K562 (cell line): ENCODE data around the gene S100P. TPM values are rescaled to one million over a fixed set of nuclear protein-coding genes. Genes with fewer than 3 reads are reported as not detected.

Source experiments
- ATAC-seq: fragments of 200-7000 bp; cut with Tn5 transposase; 3 replicates; pipeline ENCODE4 v1.9.1; 2020; ENCODE audit warnings: moderate library complexity
- BruUV-seq: library from RNA; stranded (reverse); fragments of 400-500 nt; replicated peaks from 2 replicates; lab custom pipeline; 2021; lab: Mats Ljungman, UMichigan
- CTCF ChIA-PET: fragments of 300-600 bp; formaldehyde crosslinking; extraction: SDS; loops from one replicate; lab custom pipeline; 2021; ENCODE audit warnings: low intra/inter-chr PET ratio; lab: Yijun Ruan, JAX
- POLR2A ChIA-PET: fragments of 300-600, 350-650 bp; sonication (Branson Sonifier 250); formaldehyde crosslinking; extraction: SDS; loops from one replicate; lab custom pipeline; 2021; ENCODE audit warnings: antibody characterized with exemption, inconsistent platforms; lab: Yijun Ruan, JAX
- DNase-seq, 4 experiments: peaks; one replicate each; pipeline versions ENCODE4 v3.0.0 to v3.0.0-alpha.2; 2011 to 2018; ENCODE audit warnings: low spot score in 3 of 4, mixed read lengths in 3 of 4; ENCODE audit errors: extremely low read depth in 1 of 4
- FAIRE-seq: peaks from 2 replicates; lab custom pipeline; 2011; peaks lifted over from hg19 to GRCh38; lab: Jason Lieb, UNC
- H2AFZ ChIP-seq: 2 replicates; pipeline ENCODE4 v1.6.0; 2011; ENCODE audit warnings: low read depth, low read length, control low read depth, inconsistent platforms
- H3K27ac ChIP-seq: fragments of 200-600 bp; 3 replicates; pipeline ENCODE4 v1.8.0; 2011; ENCODE audit warnings: low read depth, mild to moderate bottlenecking, control low read depth, inconsistent platforms, low read length, moderate library complexity, mixed read lengths; ENCODE audit errors: extremely low read depth
- H3K27me3 ChIP-seq, 2 experiments: fragments of 300-600 bp in 1 of 2; 2 replicates in 1 of 2; 3 replicates in 1 of 2; pipeline versions ENCODE4 v1.6.0 to v1.8.0; 2011; ENCODE audit warnings: inconsistent platforms in 2 of 2, low read length in 2 of 2, mild to moderate bottlenecking in 1 of 2, mixed read lengths in 1 of 2, moderate library complexity in 1 of 2; ENCODE audit not compliant: control insufficient read depth in 2 of 2, insufficient read depth in 2 of 2
- H3K36me3 ChIP-seq: fragments of 300-600 bp; 3 replicates; pipeline ENCODE4 v1.8.0; 2011; ENCODE audit warnings: mild to moderate bottlenecking, low read length, inconsistent platforms; ENCODE audit not compliant: control insufficient read depth, insufficient read depth
- H3K4me1 ChIP-seq, 2 experiments: fragments of 200-600 bp in 1 of 2; replicated peaks in 1 of 2; 2 replicates in 1 of 2; 3 replicates in 1 of 2; pipeline versions ENCODE4 v1.5.1 to v1.8.0; 2011; ENCODE audit warnings: inconsistent platforms in 2 of 2, low read length in 2 of 2, mild to moderate bottlenecking in 1 of 2, mixed read lengths in 1 of 2, moderate library complexity in 1 of 2; ENCODE audit not compliant: control insufficient read depth in 2 of 2, insufficient read depth in 2 of 2
- H3K4me2 ChIP-seq: 2 replicates; pipeline ENCODE4 v1.6.1; 2011; ENCODE audit warnings: low read length, control low read depth, inconsistent platforms, mixed read lengths; ENCODE audit not compliant: insufficient read depth
- H3K4me3 ChIP-seq: fragments of 200-600 bp; sonication (generic), shearing (Covaris generic); 2 replicates; pipeline ENCODE4 v1.5.1; 2016; ENCODE audit warnings: control low read depth, inconsistent platforms
- H3K79me2 ChIP-seq: fragments of 200-600 bp; 3 replicates; pipeline ENCODE4 v1.8.0; 2011; ENCODE audit warnings: low read length, inconsistent platforms; ENCODE audit not compliant: control insufficient read depth, insufficient read depth
- H3K9ac ChIP-seq, 2 experiments: 2 replicates each; pipeline versions ENCODE4 v1.6.0 to v1.6.1; 2011; ENCODE audit warnings: low read depth in 2 of 2, low read length in 2 of 2, control low read depth in 1 of 2, inconsistent platforms in 1 of 2, mild to moderate bottlenecking in 1 of 2, mixed read lengths in 1 of 2; ENCODE audit not compliant: insufficient read depth in 1 of 2
- H3K9me1 ChIP-seq: one replicate; pipeline ENCODE4 v1.6.0; 2011; ENCODE audit warnings: inconsistent platforms, mild to moderate bottlenecking, low read length, moderate library complexity; ENCODE audit not compliant: control insufficient read depth, insufficient read depth
- H3K9me3 ChIP-seq: replicated peaks from 2 replicates; pipeline ENCODE4 v1.5.1; 2011; ENCODE audit warnings: low read depth, low read length, inconsistent platforms; ENCODE audit not compliant: control insufficient read depth, insufficient read depth
- H4K20me1 ChIP-seq: replicated peaks from 2 replicates; pipeline ENCODE4 v1.6.1; 2011; ENCODE audit warnings: low read length, inconsistent platforms, mixed read lengths; ENCODE audit not compliant: control insufficient read depth, insufficient read depth
- EP300 ChIP-seq: IDR thresholded peaks from 2 replicates; pipeline ENCODE4 v1.6.1; 2012; ENCODE audit warnings: low read length, improper control_type of control experiment
- FOXP4 ChIP-seq: sonication (generic); formaldehyde crosslinking; IDR thresholded peaks from 2 replicates; pipeline ENCODE4 v1.8.0; 2022; ENCODE audit warnings: mild to moderate bottlenecking, missing genetic modification reagents, borderline replicate concordance
- ZNF239 ChIP-seq: fragments of 250-450 bp; sonication (Bioruptor Pico); IDR thresholded peaks from 2 replicates; pipeline ENCODE4 v1.4.0; 2020; ENCODE audit warnings: mild to moderate bottlenecking
- ZNF408 ChIP-seq: fragments of 250-450 bp; sonication (Bioruptor Pico); IDR thresholded peaks from 2 replicates; pipeline ENCODE4 v1.4.0; 2020; ENCODE audit warnings: low read depth, mild to moderate bottlenecking, moderate library complexity
- WGBS: fragments of 100-300 bp; shearing (Covaris generic); methylation state at CpG from one replicate; pipeline ENCODE4 v1.1.6; 2016; ENCODE audit warnings: low coverage, mixed read lengths; ENCODE audit not compliant: insufficient coverage; ENCODE audit errors: missing lambda C conversion rate; 5-methylcytosine and 5-hydroxymethylcytosine counted together
- in situ Hi-C: fragments of 300-500 bp; cut with MboI; formaldehyde crosslinking; loops from 4 replicates; pipeline ENCODE4 v1.15.0; 2018; ENCODE audit warnings: inconsistent platforms, mixed read lengths
- intact Hi-C: fragments of 100-400 bp; cut with micrococcal nuclease; formaldehyde crosslinking; loops from 2 replicates; pipeline ENCODE4 v1.14.2; 2022
- polyA plus RNA-seq, 8 experiments: library from polyadenylated mRNA; depleted of rRNA in 4 of 8; stranded (reverse) in 5 of 8; unstranded in 3 of 8; fragments of >200 nt; fragmentation: Nextera tagmentation in 2 of 8; fragmentation: Illumina TruSeq in 1 of 8; extraction: Ambion mirVana in 2 of 8; extraction: Trizol in 1 of 8; gene quantifications; 2 replicates each; pipeline versions ENCODE4 v1.2.1 to v1.2.3, GENCODE V29; 2011 to 2014; ENCODE audit warnings: inconsistent platforms in 1 of 8, missing spikeins in 1 of 8
- total RNA-seq, 7 experiments: library from RNA; depleted of rRNA in 6 of 7; stranded (reverse); fragments of >200 nt in 6 of 7; fragmentation: Illumina TruSeq in 2 of 7; extraction: Trizol in 2 of 7; gene quantifications; 2 replicates each; pipeline versions ENCODE4 v1.2.1 to v1.2.3, GENCODE V29; 2011 to 2021; ENCODE audit warnings: low replicate concordance in 1 of 7

S100P gene
- total and polyA plus RNA-seq, 9 of the 15 experiments (the other 6 are each of a cell fraction or from before 2014, with no cell fraction given): 4.1 to 23.8 (median 7.5) TPM

DNA sequence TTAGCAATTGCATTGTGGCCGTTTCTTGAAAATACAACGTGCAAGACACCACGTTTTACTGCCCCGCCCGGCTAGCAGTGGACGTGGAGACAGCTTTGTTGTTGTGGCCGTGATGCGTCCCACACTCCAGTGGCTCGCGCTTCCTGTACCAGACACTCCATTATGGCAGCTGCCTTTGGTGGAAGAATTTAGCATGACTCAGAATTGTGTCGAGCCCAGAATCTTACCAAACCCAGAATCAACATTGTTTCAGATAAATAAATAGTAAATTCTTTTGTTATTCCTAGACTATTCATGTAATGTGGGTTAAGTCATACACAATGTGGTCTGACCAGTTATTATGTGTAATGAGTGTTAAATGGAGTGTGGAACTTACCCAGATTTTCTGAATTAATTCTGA, 25.3 kb upstream of the S100P start:
- BruUV-seq: no TSS peak
- peaks cover 3% of the 10 kb centered on the region; the same call in 1 of the 2 replicates for H3K9me3 ChIP-seq
- no peak overlapping the region for H3K4me3 ChIP-seq
- FAIRE-seq: no peak
- H3K36me3 ChIP-seq: no peaks in the 10 kb centered on the region
- H3K9me1 ChIP-seq: no peaks in the 10 kb centered on the region
- no peak for DNase-seq
- no peak overlapping the region for H3K27ac ChIP-seq
- ATAC-seq: peak; percentile 15; the same call in 1 of the 3 replicates
- in situ Hi-C loops (no loop called here), intact Hi-C loops (no loop called here)
- H2AFZ ChIP-seq: no peak overlapping the region
- no peak for TF ChIP-seq FOXP4 (CRISPR knock-in tag)
- TF ChIP-seq ZNF408 (CRISPR knock-in tag): no peak
- TF ChIP-seq EP300: no peak
- TF ChIP-seq ZNF239 (CRISPR knock-in tag): no peak
- H4K20me1 ChIP-seq: no peaks in the 10 kb centered on the region
- WGBS: 44% methylated on average over 11 of the region's 11 CpGs
- no peaks in the 10 kb centered on the region for H3K27me3 ChIP-seq
- POLR2A ChIA-PET: no interaction called here
- 0 out of 2 replicates have a peak overlapping the region, but pooled peaks have one; percentile 25 for H3K4me2 ChIP-seq
- H3K4me1 ChIP-seq: peaks cover 0 to 23% of the 10 kb centered on the region in 2 experiments; a peak in 3 of 5 replicates
- CTCF ChIA-PET: no interaction called here
- H3K9ac ChIP-seq: no peak overlapping the region
- no peaks in the 10 kb centered on the region for H3K79me2 ChIP-seq
